ENCODE measurements around the gene KMT2C. TPM values are rescaled to one million over a fixed set of nuclear protein-coding genes. Genes with fewer than 3 reads are reported as not detected.
"Not testable (repeated sequence)": the region's sequence is repeated elsewhere in the genome, so short reads cannot be mapped to it uniquely, and the experiment has no call there.

Gene KMT2C
- total and polyA plus RNA-seq, 2 of the 13 experiments (the other 11 are each of a cell fraction or from before 2014, with no cell fraction given): 7.1 to 14.4 TPM

GRCh38 chr7:152423991-152424347, 11.8 kb downstream of the KMT2C start (continued):
- TF ChIP-seq, protein P1, sequence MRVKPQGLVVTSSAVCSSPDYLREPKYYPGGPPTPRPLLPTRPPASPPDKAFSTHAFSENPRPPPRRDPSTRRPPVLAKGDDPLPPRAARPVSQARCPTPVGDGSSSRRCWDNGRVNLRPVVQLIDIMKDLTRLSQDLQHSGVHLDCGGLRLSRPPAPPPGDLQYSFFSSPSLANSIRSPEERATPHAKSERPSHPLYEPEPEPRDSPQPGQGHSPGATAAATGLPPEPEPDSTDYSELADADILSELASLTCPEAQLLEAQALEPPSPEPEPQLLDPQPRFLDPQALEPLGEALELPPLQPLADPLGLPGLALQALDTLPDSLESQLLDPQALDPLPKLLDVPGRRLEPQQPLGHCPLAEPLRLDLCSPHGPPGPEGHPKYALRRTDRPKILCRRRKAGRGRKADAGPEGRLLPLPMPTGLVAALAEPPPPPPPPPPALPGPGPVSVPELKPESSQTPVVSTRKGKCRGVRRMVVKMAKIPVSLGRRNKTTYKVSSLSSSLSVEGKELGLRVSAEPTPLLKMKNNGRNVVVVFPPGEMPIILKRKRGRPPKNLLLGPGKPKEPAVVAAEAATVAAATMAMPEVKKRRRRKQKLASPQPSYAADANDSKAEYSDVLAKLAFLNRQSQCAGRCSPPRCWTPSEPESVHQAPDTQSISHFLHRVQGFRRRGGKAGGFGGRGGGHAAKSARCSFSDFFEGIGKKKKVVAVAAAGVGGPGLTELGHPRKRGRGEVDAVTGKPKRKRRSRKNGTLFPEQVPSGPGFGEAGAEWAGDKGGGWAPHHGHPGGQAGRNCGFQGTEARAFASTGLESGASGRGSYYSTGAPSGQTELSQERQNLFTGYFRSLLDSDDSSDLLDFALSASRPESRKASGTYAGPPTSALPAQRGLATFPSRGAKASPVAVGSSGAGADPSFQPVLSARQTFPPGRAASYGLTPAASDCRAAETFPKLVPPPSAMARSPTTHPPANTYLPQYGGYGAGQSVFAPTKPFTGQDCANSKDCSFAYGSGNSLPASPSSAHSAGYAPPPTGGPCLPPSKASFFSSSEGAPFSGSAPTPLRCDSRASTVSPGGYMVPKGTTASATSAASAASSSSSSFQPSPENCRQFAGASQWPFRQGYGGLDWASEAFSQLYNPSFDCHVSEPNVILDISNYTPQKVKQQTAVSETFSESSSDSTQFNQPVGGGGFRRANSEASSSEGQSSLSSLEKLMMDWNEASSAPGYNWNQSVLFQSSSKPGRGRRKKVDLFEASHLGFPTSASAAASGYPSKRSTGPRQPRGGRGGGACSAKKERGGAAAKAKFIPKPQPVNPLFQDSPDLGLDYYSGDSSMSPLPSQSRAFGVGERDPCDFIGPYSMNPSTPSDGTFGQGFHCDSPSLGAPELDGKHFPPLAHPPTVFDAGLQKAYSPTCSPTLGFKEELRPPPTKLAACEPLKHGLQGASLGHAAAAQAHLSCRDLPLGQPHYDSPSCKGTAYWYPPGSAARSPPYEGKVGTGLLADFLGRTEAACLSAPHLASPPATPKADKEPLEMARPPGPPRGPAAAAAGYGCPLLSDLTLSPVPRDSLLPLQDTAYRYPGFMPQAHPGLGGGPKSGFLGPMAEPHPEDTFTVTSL (CRISPR knock-in tag; IDR thresholded peaks at IDR 0.05; ENCODE audit: borderline replicate concordance): no peak
- TF ChIP-seq ZNF232 (CRISPR knock-in tag; IDR thresholded peaks at IDR 0.05; ENCODE audit: borderline replicate concordance): no peak
- TF ChIP-seq GPBP1L1 (CRISPR knock-in tag; IDR thresholded peaks at IDR 0.05): no peak
- no peak for TF ChIP-seq NFAT5 (CRISPR knock-in tag; IDR thresholded peaks at IDR 0.05)
- TF ChIP-seq AGO1 (IDR thresholded peaks at IDR 0.05; ENCODE audit: low read depth, low read length, poor library complexity, severe bottlenecking): no peak
- no peak for TF ChIP-seq ZNF569 (CRISPR knock-in tag; IDR thresholded peaks at IDR 0.05; ENCODE audit: borderline replicate concordance)
- no peak for TF ChIP-seq PHF20 (CRISPR knock-in tag; IDR thresholded peaks at IDR 0.05)

- H2AFZ ChIP-seq (ENCODE audit: low read length); DNase-seq (ENCODE audit: low spot score); H3K9me3 ChIP-seq (ENCODE audit: low read length); BruUV-seq (replicated peaks); H3K27me3 ChIP-seq (ENCODE audit: control insufficient read depth in 1 of 2, insufficient read depth in 2 of 2, low read length in 2 of 2); FAIRE-seq; H3K36me3 ChIP-seq (replicated peaks in 1 of 2; ENCODE audit: control insufficient read depth in 1 of 2, insufficient read depth in 2 of 2, low read length in 2 of 2); H3K4me3 ChIP-seq (replicated peaks in 1 of 3; ENCODE audit: insufficient read depth in 1 of 3, low read depth in 2 of 3, low read length in 3 of 3); intact Hi-C loops (cut with micrococcal nuclease; ENCODE audit: unreplicated experiment); POLR2A ChIA-PET; in situ Hi-C loops (cut with HindIII; ENCODE audit: extremely low pct_ligation_motif_present, low pct_unique_long_range_greater_than_20kb); H3K9ac ChIP-seq (ENCODE audit: insufficient read depth, low read depth, low read length); H3K27ac ChIP-seq (ENCODE audit: extremely low read length, insufficient read depth, low read length); ATAC-seq; H3K4me2 ChIP-seq (ENCODE audit: low read depth, low read length); CTCF ChIA-PET (ENCODE audit: low intra/inter-chr PET ratio, low total read pairs): not testable (repeated sequence)
- Histone ChIP-seq H3K79me2 (ENCODE audit: insufficient read depth, low read length) (peaks cover 86% of the 10 kb centered on the region), H4K20me1 (ENCODE audit: insufficient read depth, low read length) (peaks cover 25% of the 10 kb centered on the region), H3K4me1 (ENCODE audit: insufficient read depth, low read length) (peaks cover 40% of the 10 kb centered on the region)
- 97% methylated on average over 4 of the region's 4 CpGs for WGBS (ENCODE audit: low lambda C conversion rate)
Observed at GRCh38 chr7:152423171-152423570, 12.6 kb downstream of the KMT2C start.
